Stimulated activated naive CD8-positive, alpha-beta T cell treated with anti-CD3 and anti-CD28 coated beads, Interleukin-15, Interleukin-2, amounts not matched to agents 100 U/mL and 50 U/mL, for 24 hours (primary cell): ENCODE data around the gene CARD9.

ENCODE experiments used
- ATAC-seq: fragments of 150-1000 bp; cut with Tn5 transposase; one replicate; pipeline ENCODE4 v1.10.0; 2021
- DNase-seq: peaks from one replicate; pipeline ENCODE4 v3.0.0; 2021

The CARD9 gene

DNA sequence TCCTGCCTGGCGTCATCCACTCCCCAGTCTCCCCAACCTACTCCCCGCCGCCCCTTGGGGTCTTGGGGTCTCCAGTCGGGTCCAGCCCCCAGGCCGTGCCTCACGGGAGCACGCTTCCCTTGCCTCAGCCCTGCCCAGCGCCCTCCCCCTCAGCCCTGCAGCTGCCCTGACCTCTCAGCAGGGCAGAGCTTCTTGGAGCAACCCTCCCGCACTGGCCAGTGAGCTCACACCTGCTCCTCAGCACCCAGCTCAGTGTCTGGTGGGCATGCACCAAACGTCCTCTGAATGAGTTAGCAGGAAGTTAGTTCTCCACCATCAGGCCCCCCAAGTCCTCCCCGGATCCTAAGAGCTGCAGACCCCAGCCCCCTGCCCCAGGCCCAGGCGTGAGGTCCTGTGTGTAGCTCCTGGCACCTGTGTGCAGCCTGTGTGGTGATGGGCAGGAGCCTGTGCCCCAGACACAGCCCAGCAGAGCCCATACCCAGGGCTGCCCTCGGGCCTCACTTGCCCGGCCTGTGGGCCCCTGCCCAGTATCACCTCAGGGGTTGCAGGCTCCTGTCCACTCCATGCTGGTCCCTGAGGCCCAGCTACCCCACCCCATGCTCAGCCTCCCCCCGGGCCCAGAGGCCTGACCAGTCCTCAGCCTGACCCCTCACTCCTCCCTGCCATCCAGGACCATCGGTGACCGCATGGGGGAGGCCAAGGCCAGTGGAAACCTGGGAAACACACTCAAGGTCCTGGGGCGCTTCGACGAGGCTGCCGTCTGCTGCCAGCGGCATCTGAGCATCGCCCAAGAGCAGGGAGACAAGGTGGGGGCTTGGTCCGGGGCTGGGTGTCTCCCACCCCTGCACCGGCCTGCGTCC, 37.9 kb downstream of the CARD9 start:
- no peak for DNase-seq

DNA sequence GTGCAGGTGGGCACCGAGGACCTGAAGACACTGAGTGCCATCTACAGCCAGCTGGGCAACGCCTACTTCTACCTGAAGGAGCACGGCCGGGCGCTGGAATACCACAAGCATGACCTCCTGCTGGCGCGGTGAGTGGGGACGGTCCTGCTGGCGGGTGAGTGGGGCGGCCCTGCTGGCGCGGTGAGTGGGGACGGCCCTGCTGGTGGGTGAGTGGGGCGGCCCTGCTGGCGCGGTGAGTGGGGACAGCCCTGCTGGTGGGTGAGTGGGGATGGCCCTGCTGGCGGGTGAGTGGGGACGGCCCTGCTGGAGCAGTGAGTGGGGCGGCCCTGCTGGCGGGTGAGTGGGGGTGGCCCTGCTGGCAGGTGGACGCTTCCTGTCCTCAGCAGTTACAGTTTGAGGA, 38.9 kb downstream of the CARD9 start:
- DNase-seq: no peak
- no peak for ATAC-seq

More for the DNA sequence above, 37.9 kb downstream of the CARD9 start:
- no peak for ATAC-seq

DNA sequence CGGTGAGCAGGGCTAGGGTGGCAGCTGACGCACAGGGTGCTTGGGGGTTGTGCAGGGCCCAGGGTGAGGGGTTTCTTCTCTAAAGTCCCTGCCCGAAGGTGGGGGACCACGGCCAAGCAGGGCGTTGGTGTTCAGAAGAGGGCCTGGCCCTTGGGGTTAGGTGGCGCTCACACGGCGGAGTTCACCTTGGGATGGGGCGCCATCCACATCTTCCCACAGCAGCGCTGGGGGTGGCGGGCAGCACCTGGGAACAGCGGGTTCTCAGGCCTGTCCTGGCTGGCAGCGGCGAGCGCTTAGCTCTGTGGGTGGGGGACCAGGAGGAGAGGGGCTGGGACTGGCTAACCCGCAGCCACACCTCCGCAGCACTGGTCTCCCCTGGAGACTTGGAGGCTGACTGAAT, 40.0 kb downstream of the CARD9 start:
- ATAC-seq: no peak
- DNase-seq: no peak

DNA sequence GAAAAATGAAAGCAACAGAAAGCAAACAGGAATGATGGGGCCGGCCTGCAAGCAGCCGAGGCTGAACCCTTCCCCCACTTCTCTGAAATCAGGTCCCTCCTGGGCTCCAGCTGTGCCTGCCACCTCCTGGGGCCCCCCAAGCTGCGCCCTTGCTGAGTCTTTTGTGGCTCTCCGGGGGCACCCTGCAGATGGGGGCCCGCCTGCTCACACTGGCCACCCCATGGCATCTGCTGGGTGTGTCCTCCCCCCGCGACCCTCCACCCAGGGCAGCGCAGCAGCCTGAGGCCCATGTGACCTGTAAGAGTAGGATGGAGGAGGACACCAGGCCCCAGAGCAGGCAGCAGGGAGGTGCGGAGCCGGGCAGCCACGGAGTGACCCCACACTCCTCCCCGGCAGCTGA, 40.4 kb downstream of the CARD9 start:
- DNase-seq (no peak), ATAC-seq (no peak)

DNA sequence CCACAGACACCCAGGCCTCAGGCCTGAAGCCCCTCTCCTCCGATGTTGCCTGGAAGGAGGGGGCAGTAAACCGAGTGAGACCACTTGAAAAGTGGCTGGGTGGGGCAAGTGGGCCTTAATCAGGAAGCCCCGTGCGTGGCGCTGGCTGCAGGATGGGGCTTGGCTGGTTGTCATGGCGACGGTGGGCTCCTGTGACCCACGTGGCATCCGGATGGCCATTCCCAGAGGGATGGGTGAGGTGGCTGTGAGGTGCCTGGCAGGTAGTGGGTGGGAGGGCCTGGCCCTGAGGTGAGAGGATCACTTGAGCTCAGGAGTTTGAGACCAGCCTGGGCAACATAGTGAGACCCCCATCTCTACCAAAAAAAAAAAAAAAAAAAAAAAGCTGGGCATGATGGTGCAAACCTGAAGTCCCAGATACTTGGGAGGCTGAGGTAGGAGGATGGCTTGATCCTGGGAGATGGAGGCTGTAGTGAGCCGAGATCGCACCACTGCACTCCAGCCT, 40.9 kb downstream of the CARD9 start:
- DNase-seq (no peak), ATAC-seq (no peak)

DNA sequence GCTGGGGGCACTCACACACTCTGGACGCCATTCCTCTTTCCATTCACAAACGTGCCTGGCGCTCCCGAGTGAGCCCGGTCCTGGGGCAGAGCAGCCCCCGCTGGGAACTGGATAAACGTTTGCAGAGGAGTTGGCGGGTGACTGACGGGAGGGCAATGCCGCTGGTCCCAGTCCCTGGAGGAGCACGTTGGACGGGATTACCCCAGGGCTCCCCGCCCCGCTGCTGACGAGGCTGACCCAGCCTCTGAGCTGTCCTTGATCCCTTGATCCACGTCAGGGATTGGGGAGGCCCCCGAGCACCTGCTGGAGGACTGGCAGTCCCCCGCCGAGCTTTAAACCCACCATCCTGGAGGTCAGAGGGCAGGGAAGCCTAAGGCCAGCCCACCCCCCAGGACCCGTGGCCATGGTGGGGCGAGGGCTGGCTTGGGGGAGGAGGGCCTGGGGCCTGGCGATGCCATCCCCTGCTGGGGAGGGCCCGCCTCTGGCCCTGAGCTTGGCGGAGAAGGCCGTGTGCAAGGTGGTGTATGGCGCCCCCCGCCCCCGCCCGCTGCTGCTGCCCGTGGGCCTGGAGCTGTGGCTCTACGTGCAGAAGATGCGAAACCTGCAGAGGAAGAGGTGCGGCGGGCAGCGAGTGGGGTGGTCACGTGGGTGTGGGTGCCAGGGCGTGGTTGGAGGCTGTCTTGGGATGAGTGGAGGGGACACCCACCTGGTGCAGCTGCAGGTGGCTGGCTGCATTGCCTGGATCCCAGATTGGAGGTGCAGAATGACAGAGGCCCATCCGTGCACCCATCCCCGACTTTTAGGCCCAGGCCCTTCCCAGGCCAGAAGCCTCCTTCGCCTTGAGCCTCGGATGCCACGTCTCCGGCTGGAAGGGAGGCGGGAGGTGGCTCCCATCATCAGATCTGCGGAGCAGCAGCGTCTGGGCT, 41.6 kb downstream of the CARD9 start:
- DNase-seq (no peak), ATAC-seq (no peak)

DNA sequence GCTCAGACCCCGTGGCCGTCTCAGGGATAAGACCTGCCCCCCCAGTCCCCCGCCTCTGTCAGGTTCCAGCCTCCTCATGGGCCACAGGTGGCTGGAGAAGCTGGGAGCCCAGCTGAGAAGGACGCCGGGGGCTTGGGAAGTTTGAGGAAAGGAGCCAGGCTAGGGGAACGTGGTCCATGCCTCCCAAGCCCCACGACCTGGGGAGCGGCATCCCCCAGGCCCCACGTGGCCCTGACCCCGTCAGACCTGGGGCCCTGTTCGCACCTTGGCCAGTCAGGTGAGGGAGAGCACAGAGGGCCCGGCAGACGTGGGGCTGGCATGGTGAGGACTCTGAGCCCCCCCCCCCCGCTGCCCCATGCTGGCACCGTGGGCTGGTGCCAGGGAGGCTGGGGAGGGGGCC, 42.4 kb downstream of the CARD9 start:
- no peak for DNase-seq
- ATAC-seq: no peak

DNA sequence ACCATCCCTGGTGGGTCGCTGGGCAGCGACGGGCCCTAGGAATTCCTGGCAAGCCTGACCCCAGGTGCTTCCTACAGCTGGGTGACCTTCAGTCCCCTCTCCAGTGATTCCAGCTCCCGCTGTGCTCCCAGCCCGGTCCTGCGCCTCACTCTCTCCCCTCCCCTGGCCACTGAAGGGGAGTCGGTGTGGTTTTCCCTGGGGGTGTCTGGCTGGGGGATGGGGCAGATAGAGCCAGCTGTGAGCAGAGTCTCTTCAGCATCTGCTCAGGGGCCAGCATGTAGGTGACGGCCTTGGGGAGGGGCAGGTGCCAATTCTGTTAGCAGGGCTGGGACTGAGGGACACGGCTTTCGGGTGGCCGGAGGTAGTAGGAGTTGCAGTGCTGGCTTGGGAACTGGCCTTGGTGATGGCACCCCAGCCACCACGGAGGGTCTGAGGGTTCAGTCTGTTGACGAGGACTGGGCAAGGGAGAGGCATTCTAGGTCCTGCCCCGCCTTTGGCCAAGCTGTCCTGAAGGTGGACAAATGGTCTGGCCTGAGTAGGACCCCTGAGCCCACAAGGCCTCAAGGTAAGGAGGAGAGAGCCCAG, 43.0 kb downstream of the CARD9 start:
- ATAC-seq (no peak), DNase-seq (no peak)

DNA sequence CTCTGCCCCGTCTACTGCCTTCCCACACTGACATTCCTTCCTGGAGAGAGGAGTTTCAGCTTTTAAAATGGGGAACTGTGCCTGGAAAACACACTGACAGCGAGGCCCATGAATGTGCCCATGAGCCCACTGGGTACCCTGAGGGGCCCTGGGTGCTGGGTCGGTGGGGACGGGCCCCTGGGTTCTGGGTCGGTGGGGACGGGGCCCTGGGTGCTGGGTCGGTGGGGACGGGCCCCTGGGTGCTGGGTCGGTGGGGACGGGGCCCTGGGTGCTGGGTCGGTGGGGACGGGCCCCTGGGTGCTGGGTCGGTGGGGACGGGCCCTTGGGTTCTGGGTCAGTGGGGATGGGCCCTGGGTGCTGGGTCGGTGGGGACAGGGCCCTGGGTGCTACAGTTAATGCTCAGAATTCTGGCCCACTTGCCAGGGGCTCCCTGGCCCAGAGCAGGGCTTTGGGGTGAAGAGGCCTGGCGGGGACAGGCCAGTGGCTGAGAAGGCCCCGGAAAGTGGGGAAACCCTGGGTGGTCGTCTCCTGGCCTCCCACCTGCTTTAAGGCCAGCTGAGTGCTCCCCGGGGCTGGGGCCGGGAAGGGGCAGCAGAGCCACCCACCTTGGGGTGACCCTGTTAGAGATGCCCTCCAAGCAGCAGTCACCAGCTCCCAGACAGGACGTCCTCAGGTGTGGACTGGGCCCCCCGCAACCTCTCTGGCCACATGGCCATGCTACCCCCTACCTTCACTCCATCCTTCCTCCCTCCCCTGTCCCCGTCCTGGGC, 43.6 kb downstream of the CARD9 start:
- ATAC-seq: no peak

DNA sequence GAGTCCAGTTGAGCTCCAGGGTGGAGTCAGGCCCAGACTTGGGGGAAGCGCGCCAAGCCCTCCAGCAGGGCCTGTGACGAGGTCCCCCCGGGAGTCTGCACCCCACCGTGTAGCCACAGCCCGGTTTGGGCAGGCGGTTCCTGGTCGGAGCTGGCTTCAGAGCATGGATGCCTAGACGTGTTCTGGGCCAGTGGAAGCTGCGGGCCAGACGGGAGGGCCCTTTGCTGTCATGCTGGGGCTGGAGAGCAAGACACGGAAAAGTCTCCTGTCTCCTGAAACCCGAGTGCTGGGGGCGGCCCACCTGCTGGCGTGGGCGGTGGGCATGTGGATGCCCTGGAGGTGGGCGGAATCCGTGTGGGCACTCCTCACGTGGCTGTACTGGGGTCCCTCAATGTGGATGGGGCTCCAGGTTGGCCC, 44.2 kb downstream of the CARD9 start:
- DNase-seq: no peak
- no peak for ATAC-seq

More for the DNA sequence above, 43.6 kb downstream of the CARD9 start:
- DNase-seq: no peak

DNA sequence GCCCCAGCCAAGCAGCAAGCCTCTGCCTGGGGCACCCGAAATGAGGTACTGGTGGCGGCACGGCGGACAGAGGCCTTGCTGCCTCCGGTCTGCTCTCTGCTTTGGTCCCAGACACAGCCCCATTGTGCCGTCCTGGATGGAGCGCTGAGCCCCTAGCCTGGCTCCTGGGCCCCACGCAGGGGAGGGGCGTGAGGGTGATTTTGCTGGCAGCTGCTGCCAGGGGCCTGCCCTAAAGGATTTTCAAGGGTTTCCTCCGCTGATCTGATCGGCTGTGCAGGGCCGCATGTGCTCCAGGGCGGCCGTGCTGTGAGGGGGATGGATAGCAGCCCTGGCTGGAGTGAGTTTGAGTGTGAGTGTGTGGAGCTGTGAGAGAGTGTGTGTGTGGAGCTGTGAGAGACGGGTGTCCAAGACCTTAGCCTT, 44.8 kb downstream of the CARD9 start:
- DNase-seq: no peak
- ATAC-seq: no peak

DNA sequence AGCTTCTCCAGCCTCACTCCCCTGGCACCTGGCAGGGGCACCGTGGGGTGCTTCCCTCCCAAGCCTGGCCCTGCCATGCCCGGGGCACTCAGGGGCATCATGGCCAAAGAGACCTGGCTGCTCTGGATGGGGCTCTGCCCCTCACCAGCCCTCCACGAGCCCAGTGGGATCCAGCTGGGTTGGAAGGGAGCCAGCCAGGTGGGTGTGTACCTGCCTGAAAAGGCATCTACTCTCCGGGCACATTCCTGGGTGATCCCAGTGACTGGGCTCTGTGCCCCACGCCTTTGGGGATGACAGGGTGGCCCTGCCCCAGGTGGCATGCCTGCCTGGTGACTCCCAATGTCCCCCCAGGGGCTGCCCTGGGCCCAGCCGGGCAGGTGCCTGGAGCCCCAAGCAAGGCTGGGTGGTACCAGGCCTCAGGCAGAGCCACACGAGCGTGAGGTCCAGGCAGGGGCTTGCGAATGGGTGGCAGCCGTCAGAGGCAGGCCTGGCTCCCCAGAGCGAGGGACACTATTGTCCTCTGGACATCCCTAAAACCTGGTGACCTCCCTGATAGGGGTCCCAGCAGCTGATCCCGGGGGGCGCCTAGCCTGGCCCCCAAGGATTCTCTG, 45.4 kb downstream of the CARD9 start:
- no peak for ATAC-seq
- no peak for DNase-seq

DNA sequence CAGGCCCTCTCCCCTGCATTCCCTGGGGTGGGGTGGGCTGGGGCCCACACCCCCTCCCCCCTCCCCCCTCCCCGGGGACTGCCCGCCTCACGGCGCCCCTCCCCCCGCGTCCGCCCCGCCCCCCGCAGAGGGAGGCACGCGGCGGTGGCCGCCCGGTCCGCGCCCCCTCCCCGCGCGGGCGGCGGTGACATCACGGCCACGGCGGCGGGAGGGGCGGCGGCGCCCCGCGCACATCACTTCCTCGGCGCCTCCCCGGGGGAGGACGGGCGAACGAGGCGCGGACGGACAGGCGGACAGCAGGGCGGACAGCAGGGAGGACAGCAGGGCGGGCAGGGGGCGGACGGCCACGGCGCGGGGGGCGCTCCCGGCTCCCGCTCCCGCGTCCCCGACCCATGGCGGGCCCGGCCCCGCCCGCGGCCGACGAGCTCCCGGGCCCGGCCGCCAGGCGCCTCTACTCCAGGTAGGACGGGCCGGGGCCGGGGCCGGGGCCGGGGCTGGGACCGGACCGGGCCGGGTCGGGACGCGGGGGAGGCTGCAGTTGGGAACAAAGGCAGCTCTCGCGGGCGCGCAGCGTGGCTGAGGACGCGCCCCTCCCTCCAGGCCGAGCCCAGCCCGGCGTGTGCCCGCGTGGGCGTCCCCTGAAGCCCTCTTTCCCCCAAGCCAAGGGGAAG, 46.0 kb downstream of the CARD9 start, which contains the start of gene GPSM1:
Gene GPSM1 (plus strand): TSS at position 236 of the 671 bp plus-strand sequence. CDS start 157 bp downstream, at position 393.
- DNase-seq: peak; percentile 43
- peak; percentile 24 for ATAC-seq

DNA sequence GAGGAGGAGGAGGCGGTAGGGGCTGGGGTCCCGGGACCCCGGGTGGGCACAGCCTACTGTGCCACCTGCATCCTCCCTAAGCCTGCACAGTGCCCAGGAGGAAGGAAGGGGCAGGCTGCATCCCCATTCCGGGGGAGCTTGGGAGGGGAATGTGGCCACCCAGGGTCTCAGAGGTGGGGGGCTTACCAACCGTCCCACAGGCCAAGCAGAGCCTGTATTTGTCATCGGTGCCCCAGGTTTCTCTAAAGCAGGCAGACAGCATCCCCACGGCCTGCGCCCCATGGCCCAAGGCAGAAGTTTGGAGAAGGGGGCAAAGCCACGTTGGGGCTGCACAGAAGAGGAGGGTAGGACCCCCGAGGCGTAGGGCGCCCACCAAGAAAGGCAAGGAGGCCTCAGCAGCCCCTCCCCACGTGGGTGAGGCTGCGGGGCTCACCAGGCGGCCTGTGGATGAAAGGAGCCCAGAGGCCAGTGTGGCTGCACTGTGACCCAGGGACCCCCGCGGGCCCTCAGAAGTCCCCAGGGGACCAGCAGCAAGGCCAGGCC, 46.6 kb downstream of the CARD9 start:
- DNase-seq: no peak
- peak; percentile 4 for ATAC-seq

DNA sequence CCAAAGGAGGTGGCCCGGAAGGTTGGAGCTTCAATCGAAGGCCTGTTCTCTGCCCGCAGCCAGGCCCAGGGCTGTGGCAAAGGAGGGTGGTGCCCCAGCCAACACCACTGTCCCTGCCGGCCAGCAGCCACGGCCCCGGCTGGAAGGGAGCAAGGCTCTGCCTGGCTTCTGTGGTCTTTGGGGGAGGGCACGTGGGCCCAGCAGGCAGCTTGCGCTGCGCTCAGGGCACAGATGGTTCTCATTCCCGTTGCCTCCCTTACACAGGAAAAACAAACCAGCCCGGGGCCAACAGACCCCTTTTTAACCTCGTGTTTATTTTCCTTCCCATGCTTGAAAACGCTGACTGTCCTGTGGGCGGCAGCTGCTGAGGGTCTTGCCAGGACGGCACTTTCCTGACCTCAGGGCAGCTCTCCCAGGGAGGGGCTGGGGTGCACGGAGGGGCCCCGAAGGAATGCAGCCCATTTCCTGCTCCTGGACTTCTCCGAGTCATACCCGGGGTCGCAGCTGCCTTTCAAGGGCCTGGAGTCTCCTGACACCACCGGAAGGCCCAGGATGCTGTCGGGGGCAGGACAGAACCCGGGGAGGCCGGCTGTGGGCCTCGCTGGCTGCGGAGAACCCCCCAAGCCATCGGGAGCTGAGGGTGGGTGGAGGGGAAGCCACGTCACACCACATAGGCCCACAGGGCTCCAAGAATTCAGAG, 47.3 kb downstream of the CARD9 start:
- no peak for DNase-seq
- no peak for ATAC-seq

DNA sequence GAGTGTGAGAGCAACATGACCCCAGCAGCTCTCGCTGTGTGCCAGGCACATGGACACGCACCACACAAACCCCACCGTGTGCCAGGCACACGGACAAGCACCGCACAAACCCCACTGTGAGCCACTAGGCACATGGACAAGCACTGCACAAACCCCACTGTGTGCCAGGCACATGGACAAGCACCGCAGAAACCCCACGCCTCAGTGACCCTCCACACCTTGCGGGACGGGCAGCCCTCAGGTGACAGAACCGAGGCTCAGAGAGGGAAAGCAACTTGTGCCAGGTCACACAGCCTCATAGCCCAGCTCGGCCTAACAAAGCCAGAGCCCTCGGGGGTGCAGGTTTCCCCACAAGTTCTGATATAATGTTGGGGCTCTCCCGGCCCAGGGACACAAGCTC, 48.1 kb downstream of the CARD9 start:
- no peak for ATAC-seq
- DNase-seq: no peak

DNA sequence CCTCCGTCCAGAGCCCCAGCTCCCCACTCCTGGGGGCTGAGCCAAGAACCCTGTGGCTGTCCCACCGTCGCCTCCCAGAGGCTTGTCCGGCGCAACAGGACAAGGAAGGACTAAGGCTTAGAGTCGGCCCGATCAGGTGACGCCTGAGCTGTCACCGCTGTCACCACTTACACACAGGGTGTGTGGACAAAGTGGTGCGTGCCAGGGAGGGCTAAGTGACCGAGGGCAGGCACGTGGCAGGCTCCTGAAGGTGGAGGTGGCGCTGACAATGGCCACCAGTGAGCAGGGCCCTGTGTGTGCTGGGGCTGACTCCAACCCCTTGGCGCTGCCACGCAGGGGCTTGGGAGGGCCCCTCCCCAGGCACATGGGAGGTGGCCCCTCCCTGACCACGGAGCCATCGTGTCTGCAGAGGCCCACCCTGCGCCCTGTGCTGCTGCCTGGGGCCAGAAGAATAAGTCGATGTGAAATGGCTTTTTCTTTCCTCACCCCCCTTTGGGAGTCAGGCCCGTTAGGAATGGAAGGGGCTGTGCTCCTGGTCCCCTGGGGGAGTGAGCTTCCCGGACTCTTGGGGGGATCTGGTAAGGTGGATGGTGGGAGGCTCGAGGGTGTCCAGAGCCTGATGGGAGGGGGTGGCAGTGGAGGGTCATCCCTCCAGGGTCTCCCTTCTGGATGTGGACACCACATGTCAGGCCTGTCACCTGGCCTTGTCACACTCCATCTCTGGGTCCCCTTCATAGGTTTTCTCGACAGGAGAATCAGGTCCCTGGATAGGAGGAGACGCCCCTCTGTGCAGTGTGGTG, 48.8 kb downstream of the CARD9 start:
- ATAC-seq (no peak), DNase-seq (no peak)

DNA sequence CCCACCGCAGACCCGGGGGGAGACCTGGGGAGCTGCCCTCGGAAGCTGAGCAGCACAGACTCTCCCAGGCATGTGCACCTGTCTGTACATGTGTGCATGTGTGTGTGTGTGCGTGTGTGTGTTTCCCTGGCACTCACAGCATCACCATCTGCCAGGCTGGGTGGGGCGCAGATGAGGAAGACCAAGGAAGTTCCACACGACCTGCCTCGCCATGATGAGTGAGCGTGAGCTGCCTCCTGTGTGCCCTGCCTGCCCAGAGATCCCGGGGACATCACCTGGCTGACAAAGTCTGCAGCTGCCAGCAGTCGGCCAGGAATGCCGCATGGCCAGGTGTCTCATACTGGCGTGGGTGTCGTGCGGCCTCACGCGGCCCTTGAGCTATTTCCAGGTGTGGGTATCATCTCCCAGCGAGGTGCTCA, 50.1 kb downstream of the CARD9 start:
- ATAC-seq: no peak
- no peak for DNase-seq
